Stimulated activated CD4-positive, alpha-beta T cell treated with anti-CD3 and anti-CD28 coated beads, Interleukin-1b, Interleukin-23, amount 100 ng/mL, for 1 hour (primary cell): ENCODE results near the gene CCDC150.
"Not testable (repeated sequence)": the region's sequence is repeated elsewhere in the genome, so short reads cannot be mapped to it uniquely, and the experiment has no call there.

Source experiments
- DNase-seq, 2 donors: peaks; one replicate each; pipeline ENCODE4 v3.0.0-alpha.2; 2020; ENCODE audit warnings: low read depth in 2 of 2

The CCDC150 gene

GRCh38 chr2:196711625-196712024, 72.1 kb downstream of the CCDC150 start:
- DNase-seq, result no peak

- DNase-seq, result no peak
Measured at GRCh38 chr2:196712867-196713266, 73.4 kb downstream of the CCDC150 start.

- no peak for DNase-seq
Measured at GRCh38 chr2:196718419-196719109, 79.0 kb downstream of the CCDC150 start.

- DNase-seq, result no peak
Measured at GRCh38 chr2:196719110-196719872, 79.8 kb downstream of the CCDC150 start.

- no peak for DNase-seq
Measured at GRCh38 chr2:196723571-196723970, 84.1 kb downstream of the CCDC150 start.

GRCh38 chr2:196725218-196725617, 85.7 kb downstream of the CCDC150 start:
- DNase-seq, result no peak

- DNase-seq, result no peak
Measured at GRCh38 chr2:196725882-196726281, 86.4 kb downstream of the CCDC150 start.

- no peak for DNase-seq
Measured at GRCh38 chr2:196729418-196729817, 89.9 kb downstream of the CCDC150 start.

GRCh38 chr2:196736646-196737045, 97.1 kb downstream of the CCDC150 start:
- not testable (repeated sequence) for DNase-seq

GRCh38 chr2:196737046-196737445, 97.5 kb downstream of the CCDC150 start:
- DNase-seq, result no peak

GRCh38 chr2:196739031-196739430, 99.5 kb downstream of the CCDC150 start:
- no peak for DNase-seq

- no peak for DNase-seq
Measured at GRCh38 chr2:196742216-196742615, 102.7 kb downstream of the CCDC150 start.

- DNase-seq, result no peak
Measured at GRCh38 chr2:196742685-196743084, 103.2 kb downstream of the CCDC150 start.

GRCh38 chr2:196743165-196743564, 103.7 kb downstream of the CCDC150 start:
- DNase-seq, result no peak

- no peak for DNase-seq
Measured at GRCh38 chr2:196745711-196746110, 106.2 kb downstream of the CCDC150 start.

GRCh38 chr2:196747400-196747799, 107.9 kb downstream of the CCDC150 start:
- no peak for DNase-seq

GRCh38 chr2:196748123-196748522, 108.6 kb downstream of the CCDC150 start:
- DNase-seq, result no peak

- DNase-seq, result no peak
Measured at GRCh38 chr2:196750291-196750923, 110.9 kb downstream of the CCDC150 start.

GRCh38 chr2:196750977-196751631, 111.6 kb downstream of the CCDC150 start:
- DNase-seq, result peak; percentile 6 to 34

GRCh38 chr2:196758474-196759377, 119.2 kb downstream of the CCDC150 start:
- no peak for DNase-seq

GRCh38 chr2:196759378-196759706, 119.8 kb downstream of the CCDC150 start:
- DNase-seq, result no peak
